A549 (cell line): ENCODE results near the gene TCF7L2. TPM values are rescaled to one million over a fixed set of nuclear protein-coding genes. Genes with fewer than 3 reads are reported as not detected.

Experiments
- ATAC-seq, 2 experiments: fragments of 200-7000 bp in 1 of 2; fragments of >200 bp in 1 of 2; cut with Nextera tagmentation in 1 of 2; cut with Tn5 transposase in 1 of 2; 3 replicates each; pipeline versions ENCODE4 v1.8.0 to v1.9.1; 2018 to 2020; ENCODE audit warnings: mild to moderate bottlenecking in 1 of 2, moderate library complexity in 1 of 2
- CTCF ChIA-PET: fragments of 300-600 bp; sonication (Branson Sonifier 250); formaldehyde crosslinking; extraction: SDS; loops from one replicate; lab custom pipeline; 2021; ENCODE audit warnings: antibody characterized with exemption, inconsistent platforms; lab: Yijun Ruan, JAX
- POLR2A ChIA-PET: fragments of 350-600 bp; formaldehyde crosslinking; extraction: SDS; loops from one replicate; lab custom pipeline; 2021; ENCODE audit warnings: antibody characterized with exemption, inconsistent platforms; lab: Yijun Ruan, JAX
- DNase-seq, 2 experiments: peaks; one replicate each; pipeline versions ENCODE4 v3.0.0 to v3.0.0-alpha.2; 2011 to 2016; ENCODE audit warnings: low read depth in 1 of 2, low spot score in 1 of 2
- FAIRE-seq: peaks from 2 replicates; lab custom pipeline; 2011; peaks lifted over from hg19 to GRCh38; lab: Jason Lieb, UNC
- H3K27ac ChIP-seq, 2 experiments: fragments of >200 bp; sonication (Bioruptor Twin); formaldehyde crosslinking; 3 replicates each; pipeline ENCODE4 v1.5.1; 2016 to 2017
- H3K4me1 ChIP-seq: fragments of >200 bp; sonication (Bioruptor Twin); formaldehyde crosslinking; 3 replicates; pipeline ENCODE4 v1.6.1; 2016
- H3K4me2 ChIP-seq: fragments of >200 bp; sonication (Bioruptor Twin); formaldehyde crosslinking; 3 replicates; pipeline ENCODE4 v1.6.1; 2016
- H3K4me3 ChIP-seq: fragments of >200 bp; sonication (Bioruptor Twin); formaldehyde crosslinking; 3 replicates; pipeline ENCODE4 v1.5.1; 2016
- H3K9me3 ChIP-seq: fragments of >200 bp; sonication (Bioruptor Twin); formaldehyde crosslinking; 3 replicates; pipeline ENCODE4 v1.6.1; 2016
- CBX2 ChIP-seq: fragments of 200-600 bp; sonication (generic); IDR thresholded peaks from 2 replicates; pipeline ENCODE4 v1.6.1; 2016; ENCODE audit warnings: low read depth, mild to moderate bottlenecking, borderline replicate concordance
- CBX8 ChIP-seq: fragments of 200-600 bp; sonication (generic); IDR thresholded peaks from 2 replicates; pipeline ENCODE4 v1.6.1; 2016
- CEBPB ChIP-seq, 2 experiments: fragments of >200 bp in 1 of 2; sonication (Bioruptor Twin) in 1 of 2; formaldehyde crosslinking in 1 of 2; IDR thresholded peaks; 2 replicates each; pipeline ENCODE4 v1.6.1; 2012 to 2016
- CHD2 ChIP-seq: fragments of 150-350 bp; IDR thresholded peaks from 2 replicates; pipeline ENCODE4 v1.6.1; 2014; ENCODE audit warnings: low read length; ENCODE audit not compliant: partially characterized antibody
- EHF ChIP-seq: fragments of 250-450 bp; sonication (Bioruptor Pico); IDR thresholded peaks from 2 replicates; pipeline ENCODE4 v1.5.0; 2020; ENCODE audit warnings: mild to moderate bottlenecking
- EHMT2 ChIP-seq: fragments of 200-600 bp; sonication (generic); IDR thresholded peaks from 2 replicates; pipeline ENCODE4 v1.6.1; 2016; ENCODE audit warnings: antibody characterized with exemption, low read depth, mild to moderate bottlenecking, moderate library complexity
- EP300 ChIP-seq, 2 experiments: fragments of >200 bp; sonication (Bioruptor Twin); formaldehyde crosslinking; IDR thresholded peaks; 2 replicates in 1 of 2; 3 replicates in 1 of 2; pipeline ENCODE4 v1.6.1; 2016 to 2017
- FOSB ChIP-seq: fragments of 250-450 bp; sonication (Bioruptor Pico); IDR thresholded peaks from 2 replicates; pipeline ENCODE4 v1.5.0; 2020; ENCODE audit warnings: mild to moderate bottlenecking, moderate library complexity
- FOSL2 ChIP-seq, 2 experiments: fragments of 450-650 bp in 1 of 2; fragments of >200 bp in 1 of 2; sonication (Bioruptor Twin) in 1 of 2; formaldehyde crosslinking; IDR thresholded peaks; 2 replicates each; pipeline versions ENCODE4 v1.5.0 to v1.6.1; 2016 to 2020; ENCODE audit warnings: mild to moderate bottlenecking in 1 of 2, moderate library complexity in 1 of 2
- HEYL ChIP-seq: fragments of 250-450 bp; sonication (Bioruptor Pico); IDR thresholded peaks from 2 replicates; pipeline ENCODE4 v1.8.0; 2021; ENCODE audit warnings: mild to moderate bottlenecking, moderate library complexity
- HOXA7 ChIP-seq: fragments of 250-450 bp; sonication (Bioruptor Pico); IDR thresholded peaks from 2 replicates; pipeline ENCODE4 v1.5.0; 2020; ENCODE audit warnings: mild to moderate bottlenecking, moderate library complexity
- HOXB13 ChIP-seq: fragments of 250-450 bp; sonication (Bioruptor Pico); IDR thresholded peaks from 2 replicates; pipeline ENCODE4 v1.5.0; 2020; ENCODE audit warnings: low read depth, mild to moderate bottlenecking, moderate library complexity
- HOXB5 ChIP-seq: fragments of 250-450 bp; sonication (Bioruptor Pico); IDR thresholded peaks from 2 replicates; pipeline ENCODE4 v1.5.0; 2020; ENCODE audit warnings: mild to moderate bottlenecking, moderate library complexity
- JUN ChIP-seq, 2 experiments: fragments of >200 bp; sonication (Bioruptor Twin); formaldehyde crosslinking; IDR thresholded peaks; 2 replicates in 1 of 2; 3 replicates in 1 of 2; pipeline ENCODE4 v1.6.1; 2016 to 2017
- KDM5A ChIP-seq: fragments of 200-600 bp; sonication (generic); IDR thresholded peaks from 2 replicates; pipeline ENCODE4 v1.6.1; 2016; ENCODE audit warnings: antibody characterized with exemption, mild to moderate bottlenecking
- MYC ChIP-seq: IDR thresholded peaks from 2 replicates; pipeline ENCODE4 v1.6.1; 2012; ENCODE audit warnings: mild to moderate bottlenecking, inconsistent platforms, low read length, improper control_type of control experiment, borderline replicate concordance
- NFE2L2 ChIP-seq: fragments of 150-350 bp; conservative IDR thresholded peaks from 2 replicates; pipeline ENCODE4 v1.6.1; 2014; ENCODE audit warnings: low read length
- NR3C1 ChIP-seq: fragments of >200 bp; sonication (Bioruptor Twin); formaldehyde crosslinking; IDR thresholded peaks from 3 replicates; pipeline ENCODE4 v1.6.1; 2017
- POLR2AphosphoS2 ChIP-seq: conservative IDR thresholded peaks from 2 replicates; pipeline ENCODE4 v1.6.1; 2012; ENCODE audit warnings: low read length, improper control_type of control experiment, inconsistent platforms
- RAD21 ChIP-seq, 2 experiments: fragments of >200 bp in 1 of 2; sonication (Bioruptor Twin) in 1 of 2; formaldehyde crosslinking in 1 of 2; IDR thresholded peaks in 1 of 2; conservative IDR thresholded peaks in 1 of 2; 2 replicates in 1 of 2; 3 replicates in 1 of 2; pipeline ENCODE4 v1.6.1; 2012 to 2018; ENCODE audit warnings: inconsistent platforms in 1 of 2
- RCOR1 ChIP-seq: fragments of 150-350 bp; IDR thresholded peaks from 2 replicates; pipeline ENCODE4 v1.6.1; 2014; ENCODE audit warnings: antibody characterized with exemption, low read length, low read depth
- RFX5 ChIP-seq: fragments of 450-650 bp; IDR thresholded peaks from 2 replicates; pipeline ENCODE4 v1.7.1; 2014; ENCODE audit warnings: antibody characterized with exemption, mild to moderate bottlenecking, moderate library complexity
- RNF2 ChIP-seq: fragments of 200-600 bp; sonication (generic); IDR thresholded peaks from 2 replicates; pipeline ENCODE4 v1.6.1; 2016; ENCODE audit warnings: low read depth, mild to moderate bottlenecking, antibody characterized with exemption, moderate library complexity, borderline replicate concordance
- ZC3H11A ChIP-seq: fragments of 450-650 bp; IDR thresholded peaks from 2 replicates; pipeline ENCODE4 v1.6.1; 2014; ENCODE audit warnings: antibody characterized with exemption, mild to moderate bottlenecking
- WGBS: methylation state at CpG from one replicate; pipeline ENCODE4 v1.1.6; 2017; ENCODE audit errors: missing lambda C conversion rate; 5-methylcytosine and 5-hydroxymethylcytosine counted together
- polyA plus RNA-seq, 4 experiments: library from polyadenylated mRNA; depleted of rRNA in 3 of 4; stranded (reverse); fragments of >200 nt; fragmentation: RNase III in 1 of 4; extraction: RNeasy Plus Mini Kit Qiagen cat#74134 plus additional on column Dnase treatment in 1 of 4; gene quantifications; 2 replicates in 3 of 4; 3 replicates in 1 of 4; pipeline ENCODE4 v1.2.3, GENCODE V29; 2011 to 2017
- TF ChIP-seq, protein P1 (sequence below): fragments of 250-450 bp; sonication (Bioruptor Pico); IDR thresholded peaks from 2 replicates; pipeline ENCODE4 v1.5.0; 2020; ENCODE audit warnings: low read depth, mild to moderate bottlenecking, moderate library complexity
- TF ChIP-seq, protein P2 (sequence below): IDR thresholded peaks from 2 replicates; pipeline ENCODE4 v1.6.1; 2012; ENCODE audit warnings: low read depth, borderline replicate concordance
- TF ChIP-seq, protein P3 (sequence below): IDR thresholded peaks from 2 replicates; pipeline ENCODE4 v1.6.1; 2012
- TF ChIP-seq, protein P4 (sequence below): fragments of >200 bp; sonication (Bioruptor Twin); formaldehyde crosslinking; IDR thresholded peaks from 2 replicates; pipeline ENCODE4 v1.6.1; 2016

The TCF7L2 gene
- polyA plus RNA-seq, 2 of the 4 experiments (the other 2 are of a cell fraction): 11.3 to 14.5 TPM

DNA sequence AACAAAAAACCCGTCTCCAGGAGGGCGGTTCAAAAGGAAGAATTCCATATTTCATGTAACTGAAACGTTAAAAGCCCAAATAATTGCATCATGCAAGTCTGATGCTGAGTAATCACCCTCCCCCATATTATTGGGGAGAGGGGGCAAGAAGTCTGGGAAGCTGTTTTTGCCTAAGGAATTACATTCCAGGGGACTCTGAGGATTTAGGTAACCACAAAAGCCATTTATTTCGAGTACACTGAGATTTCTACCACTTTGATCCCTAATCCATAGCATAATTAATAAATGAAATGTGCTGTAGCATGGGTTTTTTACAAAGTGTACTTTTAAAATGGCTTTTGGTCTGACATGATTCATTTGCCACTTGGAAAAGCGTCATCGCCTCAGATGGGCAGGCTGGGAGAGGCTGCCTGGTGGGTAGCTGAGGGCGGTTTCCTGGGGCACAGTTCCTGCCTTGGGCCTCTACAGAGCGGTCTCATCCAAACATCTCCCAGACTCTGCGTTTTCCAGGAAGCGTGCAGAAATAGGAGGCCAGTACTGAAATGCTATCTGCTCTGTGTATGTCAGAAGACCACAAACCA is 106.5 kb downstream of the TCF7L2 start:
- POLR2A ChIA-PET: interaction anchor here (1.0 kb wide), 1 partner anchor 17 kb away, joined by 6 read pairs; no protein-coding TSS in a partner anchor
- Histone ChIP-seq H3K27ac (peak overlapping the region; percentile 78 to 89), H3K9me3 (no peaks in the 10 kb centered on the region), H3K4me2 (peak overlapping the region; percentile 91), H3K4me1 (peaks cover 90% of the 10 kb centered on the region), H3K4me3 (no peak overlapping the region)
- CTCF ChIA-PET: interaction anchor here (1.5 to 2.2 kb wide), 2 partner anchors 43 to 69 kb away, joined by 4 to 8 read pairs; no protein-coding TSS in a partner anchor
- no peak for DNase-seq
- 50% methylated on average over 10 of the region's 10 CpGs for WGBS
- TF ChIP-seq JUN (IDR thresholded peaks at IDR 0.05) (peak in 1 of 2 experiments; percentile 79; a peak in 3 of 5 replicates), CBX8 (no peak), CEBPB (IDR thresholded peaks at IDR 0.05) (peak; percentile 39 to 84; a peak in 2 of 4 replicates), EP300 (IDR thresholded peaks at IDR 0.05) (peak in 1 of 2 experiments; percentile 71; a peak in 2 of 5 replicates), ZC3H11A (no peak), RFX5 (no peak), EHMT2 (no peak), HOXA7 (0 out of 2 replicates have a peak, but pooled peaks have one; percentile 30), HOXB5 (CRISPR knock-in tag) (peak; percentile 62; the same call in 1 of the 2 replicates), FOSL2 (IDR thresholded peaks at IDR 0.05) (no peak), FOSL2 (CRISPR knock-in tag; IDR thresholded peaks at IDR 0.05) (peak; percentile 49; the same call in 1 of the 2 replicates)
- TF ChIP-seq, protein P1, sequence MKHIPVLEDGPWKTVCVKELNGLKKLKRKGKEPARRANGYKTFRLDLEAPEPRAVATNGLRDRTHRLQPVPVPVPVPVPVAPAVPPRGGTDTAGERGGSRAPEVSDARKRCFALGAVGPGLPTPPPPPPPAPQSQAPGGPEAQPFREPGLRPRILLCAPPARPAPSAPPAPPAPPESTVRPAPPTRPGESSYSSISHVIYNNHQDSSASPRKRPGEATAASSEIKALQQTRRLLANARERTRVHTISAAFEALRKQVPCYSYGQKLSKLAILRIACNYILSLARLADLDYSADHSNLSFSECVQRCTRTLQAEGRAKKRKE (CRISPR knock-in tag): no peak
- TF ChIP-seq, protein P2, sequence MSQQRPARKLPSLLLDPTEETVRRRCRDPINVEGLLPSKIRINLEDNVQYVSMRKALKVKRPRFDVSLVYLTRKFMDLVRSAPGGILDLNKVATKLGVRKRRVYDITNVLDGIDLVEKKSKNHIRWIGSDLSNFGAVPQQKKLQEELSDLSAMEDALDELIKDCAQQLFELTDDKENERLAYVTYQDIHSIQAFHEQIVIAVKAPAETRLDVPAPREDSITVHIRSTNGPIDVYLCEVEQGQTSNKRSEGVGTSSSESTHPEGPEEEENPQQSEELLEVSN: no peak
- no peak for FAIRE-seq
- peak in 1 of 2 experiments; percentile 56; a peak in 3 of 6 replicates for ATAC-seq

DNA sequence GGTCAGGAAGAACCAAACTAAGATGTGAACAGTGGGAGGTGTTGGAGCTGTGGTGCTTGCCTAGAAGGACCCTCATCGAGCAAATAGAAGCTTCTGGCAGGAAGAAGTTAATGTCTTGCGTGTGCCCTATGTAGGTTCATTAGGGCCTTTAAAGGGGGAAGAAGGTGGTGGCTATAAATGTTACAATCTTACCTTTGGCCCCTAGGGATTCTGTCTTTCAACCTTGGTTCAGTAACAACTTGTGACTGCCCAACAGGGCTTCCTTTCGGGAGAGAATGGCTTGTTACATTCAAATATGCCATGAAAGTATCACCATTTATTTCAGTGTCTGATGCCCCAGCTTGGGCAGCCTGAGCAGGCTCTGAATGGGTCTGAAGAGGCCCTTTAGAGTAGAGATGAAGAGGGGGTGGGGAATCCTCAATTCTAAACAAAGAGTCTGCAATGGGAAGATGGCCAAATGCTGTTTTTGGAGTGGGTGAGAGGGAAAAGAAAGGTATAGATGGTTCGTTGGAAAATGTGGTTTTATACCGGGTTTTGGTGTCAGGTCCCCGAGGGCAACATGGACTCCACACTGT is 108.0 kb downstream of the TCF7L2 start:
- peak overlapping the region; percentile 78 to 89 for H3K27ac ChIP-seq
- ChIA-PET POLR2A (interaction anchor here (3.7 kb wide), 1 partner anchor 16 kb away, joined by 40 read pairs; no protein-coding TSS in a partner anchor), CTCF (interaction anchor here (2.2 kb wide), 1 partner anchor 68 kb away, joined by 8 read pairs; no protein-coding TSS in a partner anchor)
- no peak overlapping the region; the same call in 2 of the 3 replicates for H3K4me3 ChIP-seq
- peak overlapping the region; percentile 91 for H3K4me2 ChIP-seq
- H3K4me1 ChIP-seq: peaks cover 92% of the 10 kb centered on the region
- H3K9me3 ChIP-seq: no peaks in the 10 kb centered on the region
- TF ChIP-seq RNF2: no peak
- no peak for TF ChIP-seq RAD21 (conservative IDR thresholded peaks at IDR 0.05 in 1 of 2, IDR thresholded peaks at IDR 0.05 in 1 of 2)
- TF ChIP-seq EP300 (IDR thresholded peaks at IDR 0.05): no peak
- TF ChIP-seq POLR2AphosphoS2: no peak
- TF ChIP-seq FOSL2 (IDR thresholded peaks at IDR 0.05): no peak
- TF ChIP-seq FOSL2 (CRISPR knock-in tag; IDR thresholded peaks at IDR 0.05): no peak
- TF ChIP-seq HEYL (CRISPR knock-in tag): no peak
- TF ChIP-seq, protein P3, sequence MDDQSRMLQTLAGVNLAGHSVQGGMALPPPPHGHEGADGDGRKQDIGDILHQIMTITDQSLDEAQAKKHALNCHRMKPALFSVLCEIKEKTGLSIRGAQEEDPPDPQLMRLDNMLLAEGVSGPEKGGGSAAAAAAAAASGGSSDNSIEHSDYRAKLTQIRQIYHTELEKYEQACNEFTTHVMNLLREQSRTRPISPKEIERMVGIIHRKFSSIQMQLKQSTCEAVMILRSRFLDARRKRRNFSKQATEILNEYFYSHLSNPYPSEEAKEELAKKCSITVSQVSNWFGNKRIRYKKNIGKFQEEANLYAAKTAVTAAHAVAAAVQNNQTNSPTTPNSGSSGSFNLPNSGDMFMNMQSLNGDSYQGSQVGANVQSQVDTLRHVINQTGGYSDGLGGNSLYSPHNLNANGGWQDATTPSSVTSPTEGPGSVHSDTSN: no peak
- TF ChIP-seq CHD2: no peak
- no peak for TF ChIP-seq FOSB (CRISPR knock-in tag)
- no peak for TF ChIP-seq KDM5A
- no peak for TF ChIP-seq ZC3H11A
- no peak for TF ChIP-seq NR3C1
- TF ChIP-seq CBX2: no peak
- TF ChIP-seq NFE2L2: no peak
- TF ChIP-seq JUN (IDR thresholded peaks at IDR 0.05): no peak
- no peak for TF ChIP-seq MYC
- TF ChIP-seq, protein P4, sequence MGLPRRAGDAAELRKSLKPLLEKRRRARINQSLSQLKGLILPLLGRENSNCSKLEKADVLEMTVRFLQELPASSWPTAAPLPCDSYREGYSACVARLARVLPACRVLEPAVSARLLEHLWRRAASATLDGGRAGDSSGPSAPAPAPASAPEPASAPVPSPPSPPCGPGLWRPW: no peak
- TF ChIP-seq EHF: no peak
- no peak for TF ChIP-seq HOXB13
- no peak for TF ChIP-seq RCOR1
- DNase-seq (no peak), ATAC-seq (peak; percentile 30 to 55; a peak in 5 of 6 replicates), FAIRE-seq (no peak)
- WGBS: 35% methylated on average over 6 of the region's 6 CpGs
